Dermis microvascular lymphatic vessel endothelial cell (primary cell): ENCODE data around the gene NDC1. TPM values are rescaled to one million over a fixed set of nuclear protein-coding genes. Genes with fewer than 3 reads are reported as not detected.

ENCODE experiments used
- DNase-seq, 2 donors: peaks; one replicate each; pipeline versions ENCODE4 v3.0.0 to v3.0.0-alpha.2; 2010; ENCODE audit warnings: low read depth in 2 of 2
- total RNA-seq: library from RNA; depleted of rRNA; stranded (reverse); fragments of >200 nt; gene quantifications from 2 replicates; pipeline ENCODE4 v1.2.1, GENCODE V29; 2014

NDC1 gene
- total RNA-seq, 1 donor from 2014 or later, result 23.1 TPM

- no peak for DNase-seq
Measured at GRCh38 chr1:53732409-53732808, 105.7 kb downstream of the NDC1 start.

GRCh38 chr1:53731779-53732305 lies 106.3 kb downstream of the NDC1 start:
- DNase-seq, result no peak

DNA sequence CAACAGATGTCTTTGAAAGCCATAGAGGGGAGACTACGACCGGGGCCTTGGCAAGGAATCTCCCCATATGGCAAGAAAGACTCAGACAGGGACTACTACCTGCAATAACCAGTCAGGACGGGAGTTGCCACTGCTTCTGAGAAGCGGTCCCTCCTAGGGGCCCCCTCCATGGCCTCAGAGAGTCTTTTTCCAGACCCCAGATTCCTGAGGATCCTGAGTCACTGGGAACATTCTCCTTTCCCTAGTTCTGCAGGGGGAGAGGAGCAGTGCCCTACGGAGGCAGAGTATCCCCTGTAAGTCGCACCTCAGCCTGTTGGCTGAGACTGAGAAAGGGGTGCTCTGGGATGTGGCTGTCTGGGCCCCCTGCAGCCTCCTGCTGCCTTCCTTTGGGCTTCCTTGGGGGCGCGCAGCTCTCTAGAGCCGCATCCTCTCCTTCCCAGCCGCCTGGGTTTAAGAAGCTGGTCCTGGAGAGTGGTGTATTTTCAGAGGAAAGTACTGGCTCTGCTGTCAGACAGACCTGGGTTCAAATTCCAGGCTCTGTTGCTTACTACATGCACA lies 107.0 kb downstream of the NDC1 start:
- no peak for DNase-seq

DNA sequence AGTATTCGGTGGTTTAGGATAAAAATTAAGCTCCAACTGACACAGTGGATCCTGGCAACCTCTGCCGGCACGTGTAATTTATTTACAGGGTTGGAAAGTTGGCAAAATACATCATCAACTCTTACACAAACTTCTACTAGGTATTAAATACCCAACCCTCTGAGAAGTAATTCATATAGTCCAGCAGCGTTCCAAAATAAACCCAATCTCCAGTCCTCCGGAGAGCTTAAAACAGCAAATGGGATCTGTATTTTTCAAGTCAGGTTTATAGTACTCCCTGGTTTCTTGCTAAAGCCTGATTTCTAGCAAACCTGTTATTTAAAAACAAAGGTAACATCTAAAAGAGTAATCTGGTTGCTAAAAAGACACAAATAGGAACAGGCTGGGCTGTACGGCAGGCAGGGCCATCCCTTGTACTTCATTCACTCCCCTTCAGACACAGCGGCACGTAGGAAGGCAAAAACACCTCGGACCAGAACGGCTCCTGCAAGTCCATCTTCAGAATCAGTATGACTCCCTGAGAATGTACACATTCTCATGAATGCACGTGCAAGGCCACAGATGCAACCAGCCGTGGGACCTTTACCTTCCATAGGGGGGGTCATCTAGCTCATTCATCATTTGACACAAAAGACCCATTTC lies 107.8 kb downstream of the NDC1 start:
- no peak for DNase-seq

GRCh38 chr1:53729456-53730223 lies 108.5 kb downstream of the NDC1 start:
- no peak for DNase-seq

GRCh38 chr1:53728702-53729455 lies 109.2 kb downstream of the NDC1 start:
- no peak for DNase-seq

DNA sequence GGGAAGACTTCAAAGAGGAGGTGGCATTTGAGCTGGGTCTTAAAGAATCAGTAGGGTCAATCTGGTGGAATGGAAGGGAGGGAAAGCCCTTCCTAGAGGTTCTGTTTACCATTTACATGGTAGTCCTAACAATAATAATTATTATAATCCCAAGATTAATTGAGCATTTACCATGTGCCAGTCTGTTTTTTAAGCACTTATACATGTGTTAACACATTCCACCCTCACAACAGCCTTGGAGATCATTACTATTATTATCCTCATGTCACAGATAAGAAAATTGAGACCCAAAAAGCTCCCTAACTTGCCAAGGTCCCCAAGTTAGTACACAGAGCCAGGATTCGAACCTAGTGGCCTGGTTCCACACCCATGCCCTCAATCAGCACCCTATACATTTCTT lies 109.9 kb downstream of the NDC1 start:
- no peak for DNase-seq

DNA sequence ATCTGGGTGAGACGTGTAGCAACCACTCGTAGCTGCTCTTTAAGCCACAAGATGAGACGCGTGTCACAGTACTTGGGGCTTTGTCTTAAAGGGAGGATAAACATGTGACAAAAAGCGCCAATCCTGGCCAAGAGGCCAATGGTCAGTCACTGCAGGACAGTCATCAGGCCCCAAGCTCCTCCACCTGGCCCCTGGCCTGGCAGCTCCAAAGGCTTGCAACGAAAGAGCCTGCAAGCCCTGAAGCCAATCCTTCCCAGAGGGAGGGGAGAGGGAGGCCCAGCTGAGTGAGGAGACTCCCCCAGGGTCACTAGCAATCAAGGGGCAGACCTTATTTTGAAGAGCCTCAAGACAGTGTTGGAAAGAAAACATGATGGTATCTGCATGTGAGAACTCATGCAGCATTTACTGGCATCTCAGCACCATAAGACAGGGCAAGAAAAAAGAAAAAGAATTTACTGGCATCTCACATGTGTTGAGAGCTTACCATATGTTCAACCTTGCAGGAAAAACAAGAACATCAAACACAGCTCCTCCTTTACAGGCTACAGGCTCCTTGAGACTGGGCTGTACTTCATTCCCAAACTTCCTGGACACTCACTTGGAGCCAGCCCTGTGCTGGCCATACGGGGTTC lies 110.5 kb downstream of the NDC1 start:
- DNase-seq, result no peak

DNA sequence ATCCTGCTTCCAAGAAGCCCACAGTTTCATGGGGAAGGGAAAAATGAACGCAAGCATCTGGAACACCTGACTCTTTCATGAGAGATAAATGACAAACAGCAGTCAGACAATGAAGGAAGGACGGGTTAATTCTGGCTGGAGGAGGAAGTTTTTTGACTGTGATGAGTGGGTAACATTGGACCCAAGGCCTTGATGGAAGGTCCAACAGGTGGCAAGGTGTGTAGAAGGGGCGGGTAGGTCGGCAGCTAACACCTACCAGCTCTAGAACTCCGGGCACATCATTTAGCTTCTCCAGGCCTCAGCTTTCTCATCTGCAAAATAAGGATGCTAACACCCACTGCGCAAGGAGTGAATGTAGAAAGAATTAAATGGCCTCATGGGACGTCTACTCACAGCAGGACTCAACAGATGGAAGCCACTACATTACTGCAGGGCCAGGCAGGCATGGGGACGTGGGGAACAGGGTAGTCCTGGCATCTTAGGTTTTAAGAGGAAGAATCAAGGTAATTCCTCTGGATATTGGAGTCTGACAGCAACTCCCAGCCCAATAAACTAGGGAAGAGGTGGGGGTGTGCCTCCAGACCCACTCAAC lies 112.0 kb downstream of the NDC1 start:
- no peak for DNase-seq

- no peak for DNase-seq
Measured at GRCh38 chr1:53725238-53725689, 112.8 kb downstream of the NDC1 start.

DNA sequence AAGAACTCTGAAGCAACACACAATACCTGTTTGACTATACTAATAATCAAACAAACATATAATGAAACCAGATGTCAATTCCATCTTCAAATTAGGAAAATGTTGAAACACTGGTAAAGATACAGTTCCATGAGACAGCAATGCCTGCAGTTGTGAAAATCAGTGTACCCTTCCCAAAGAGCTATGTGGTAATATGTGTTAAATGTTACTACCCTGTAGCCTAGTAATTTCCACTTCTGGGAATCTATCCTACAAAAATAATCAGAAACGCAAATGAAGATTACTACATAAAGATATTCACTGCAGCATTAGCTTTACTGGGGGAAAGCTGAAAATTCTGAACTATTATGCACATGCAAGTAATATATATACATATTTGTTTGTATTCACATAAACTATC lies 116.1 kb downstream of the NDC1 start:
- no peak for DNase-seq

- DNase-seq, result no peak
Measured at GRCh38 chr1:53721088-53721487, 117.0 kb downstream of the NDC1 start.

DNA sequence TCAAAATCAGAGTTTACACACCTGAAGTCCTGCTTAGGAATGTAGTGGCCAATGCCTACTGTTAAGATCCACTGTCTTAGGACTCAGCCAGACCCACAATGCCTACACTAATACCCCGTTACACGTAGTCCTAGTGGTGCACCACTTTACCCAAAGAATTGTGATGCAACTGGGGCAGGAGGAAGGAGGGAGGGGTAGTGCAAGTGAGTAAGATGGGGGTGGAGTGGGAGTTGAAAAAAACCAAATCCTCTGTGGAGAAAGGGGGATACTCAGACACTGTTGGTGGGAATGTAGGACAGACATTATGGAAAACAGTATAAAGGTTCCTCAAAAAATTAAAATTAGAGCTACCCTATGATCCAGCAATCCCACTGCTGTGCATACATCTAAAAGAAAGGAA lies 118.6 kb downstream of the NDC1 start:
- DNase-seq, result no peak

GRCh38 chr1:53718443-53718842 lies 119.7 kb downstream of the NDC1 start:
- DNase-seq, result no peak

DNA sequence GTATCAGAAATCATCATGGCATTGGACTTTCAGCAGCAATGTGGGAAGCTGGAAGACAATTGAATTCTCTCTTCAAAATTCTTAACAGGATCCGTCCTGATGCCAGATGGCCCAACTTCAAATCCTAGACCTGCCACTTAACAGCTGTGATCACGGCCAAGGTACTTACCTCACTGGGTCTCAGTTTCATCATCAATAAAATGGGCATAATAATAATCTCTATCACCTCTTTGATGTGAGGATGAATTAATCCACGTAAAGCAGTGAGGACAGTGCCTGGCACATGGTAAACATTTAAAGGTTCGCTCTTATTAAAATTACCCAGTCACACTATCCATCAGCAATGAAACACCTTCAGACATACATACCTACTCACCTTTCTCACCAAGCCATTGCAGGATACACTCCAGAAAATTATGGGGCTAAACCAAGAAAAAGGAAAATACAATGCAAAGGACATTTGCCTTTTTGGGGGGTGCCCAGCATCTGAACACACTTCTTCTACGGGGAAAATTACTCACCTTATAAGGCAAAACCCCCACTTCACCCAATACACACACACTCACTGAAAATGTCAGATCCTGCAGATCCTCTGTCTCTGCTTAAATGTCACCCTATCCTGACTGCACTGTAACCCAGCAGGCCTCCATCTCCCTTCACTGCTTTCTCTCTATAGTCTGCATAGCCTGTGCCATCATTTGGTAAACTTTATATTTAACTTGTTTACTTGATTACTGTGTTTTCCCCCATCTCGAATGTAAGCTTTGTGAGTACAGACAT lies 120.9 kb downstream of the NDC1 start:
- no peak for DNase-seq

DNA sequence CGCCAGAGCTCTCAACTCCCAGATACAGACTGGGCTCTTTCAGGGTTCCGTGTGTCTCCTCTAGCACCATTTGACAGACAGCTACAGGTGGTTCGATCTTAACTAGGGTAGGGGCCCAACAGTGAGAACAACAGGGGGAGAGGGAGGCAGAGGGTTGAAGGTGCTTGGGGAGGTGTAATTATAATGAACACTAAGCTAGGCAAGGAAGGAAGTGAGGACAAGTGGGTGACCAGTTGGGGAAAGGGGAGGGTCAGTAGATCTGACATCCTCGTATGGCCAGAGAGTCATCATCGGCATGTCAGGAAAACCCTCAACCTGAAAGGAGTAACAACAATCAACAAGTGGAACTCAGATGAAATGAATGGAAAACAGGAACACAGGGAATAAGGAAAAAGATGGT lies 121.9 kb downstream of the NDC1 start:
- no peak for DNase-seq

- peak in 1 of 2 donors; percentile 49 for DNase-seq
Measured at GRCh38 chr1:53715478-53715877, 122.6 kb downstream of the NDC1 start.
